Measurements from ENCODE around the gene FAHD1. TPM values are rescaled to one million over a fixed set of nuclear protein-coding genes. Genes with fewer than 3 reads are reported as not detected.
A peak's percentile ranks its signal among the peaks of the same experiment; 100 is the strongest.

The FAHD1 gene
- total RNA-seq, 2 donors from 2014 or later: 60.0 to 66.9 TPM

DNA sequence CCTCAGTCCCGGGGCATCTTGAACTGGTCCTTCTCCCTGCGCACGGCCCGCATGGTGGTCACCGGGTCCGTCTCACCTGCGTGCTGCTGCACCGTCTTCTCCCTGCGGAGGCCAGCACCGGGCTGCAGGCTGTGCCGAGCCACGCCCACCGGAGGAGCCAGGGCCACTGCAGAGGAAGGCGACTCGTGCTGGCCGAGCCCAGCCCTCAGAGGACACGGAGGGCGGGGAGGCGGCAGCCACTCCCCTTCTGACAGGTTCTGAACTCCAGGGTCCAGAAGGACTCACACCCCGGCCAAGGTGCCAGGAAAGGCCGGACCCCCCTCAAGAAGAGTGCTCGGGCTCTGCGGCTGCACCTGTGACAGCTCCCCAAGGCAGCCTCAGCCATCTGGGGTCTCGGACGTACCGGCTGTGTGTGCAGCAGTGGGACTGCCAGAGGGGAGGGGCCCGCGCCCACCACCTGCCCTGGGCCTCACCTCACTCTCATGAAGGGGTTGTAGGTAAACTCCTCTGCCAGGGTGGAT lies 17.7 kb upstream of the FAHD1 start:
- DNase-seq (peak in 1 of 2 donors; percentile 44), ATAC-seq (peak; percentile 69)
- intact Hi-C loops (cut with DNase I, micrococcal nuclease): no loop called here

DNA sequence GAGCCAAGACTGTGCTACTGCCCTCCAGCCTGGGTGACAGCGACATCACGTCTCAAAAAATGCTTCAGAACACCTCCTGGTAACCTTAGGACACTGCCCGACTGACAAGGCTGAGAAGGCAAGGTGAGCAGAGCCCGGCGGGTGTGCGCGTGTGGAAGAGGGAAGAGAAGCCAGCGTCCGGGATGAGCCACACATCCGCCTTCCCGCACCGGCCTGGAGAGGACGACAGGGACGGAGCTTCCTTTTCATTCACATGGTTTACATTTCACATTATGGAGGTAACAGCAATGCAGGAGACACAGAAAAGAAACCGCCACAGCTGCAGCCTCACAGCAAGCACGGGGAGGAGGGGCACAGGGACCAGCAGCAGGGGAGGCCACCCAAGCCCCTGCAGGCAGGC lies 16.9 kb upstream of the FAHD1 start:
- intact Hi-C loops (cut with DNase I, micrococcal nuclease): no loop called here
- DNase-seq (no peak), ATAC-seq (no peak)

DNA sequence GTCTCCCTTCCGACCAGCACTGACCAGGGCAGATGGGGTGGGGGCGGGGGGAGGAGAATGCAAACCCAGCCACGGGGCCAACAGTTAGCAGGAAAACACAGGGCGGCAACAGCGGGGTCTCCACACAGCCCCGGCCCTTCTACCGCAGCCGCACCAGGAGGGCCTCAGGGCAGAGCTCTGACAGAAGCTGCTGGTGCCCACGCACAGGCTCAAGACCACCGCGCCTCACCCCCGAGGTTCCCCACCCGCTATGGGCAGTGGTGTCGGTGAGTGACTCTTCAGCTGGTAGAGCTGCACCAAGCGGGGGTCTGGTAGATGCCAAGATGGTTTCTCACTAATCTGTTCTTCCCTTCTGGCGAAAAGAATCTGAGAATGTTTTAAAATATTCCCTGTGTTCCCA lies 16.5 kb upstream of the FAHD1 start:
- DNase-seq (no peak), ATAC-seq (no peak)
- intact Hi-C loops (cut with DNase I, micrococcal nuclease): no loop called here

DNA sequence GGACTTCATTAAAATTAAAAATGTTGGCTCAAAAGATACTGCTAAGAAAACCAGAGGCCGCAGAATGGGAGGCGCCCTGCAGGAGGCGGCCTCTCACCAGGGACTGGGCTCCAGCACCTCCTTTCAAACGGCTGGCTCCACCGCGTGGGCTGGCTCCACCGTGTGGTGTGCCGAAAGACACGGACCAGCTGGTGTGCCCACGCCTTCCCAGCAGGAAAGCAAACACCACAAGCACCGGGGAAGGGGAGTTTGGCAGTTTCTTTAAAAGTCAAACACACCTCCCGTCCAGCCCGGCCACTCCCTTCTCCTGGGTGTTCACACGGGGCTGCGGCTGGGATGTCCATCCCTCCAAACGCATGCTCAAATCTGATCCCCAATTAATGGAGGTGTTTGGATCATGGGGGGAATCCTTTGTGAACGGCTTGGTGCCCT lies 14.3 kb upstream of the FAHD1 start:
- DNase-seq (peak in 1 of 2 donors; percentile 79), ATAC-seq (peak; percentile 97)
- intact Hi-C loops (cut with DNase I, micrococcal nuclease): no loop called here

DNA sequence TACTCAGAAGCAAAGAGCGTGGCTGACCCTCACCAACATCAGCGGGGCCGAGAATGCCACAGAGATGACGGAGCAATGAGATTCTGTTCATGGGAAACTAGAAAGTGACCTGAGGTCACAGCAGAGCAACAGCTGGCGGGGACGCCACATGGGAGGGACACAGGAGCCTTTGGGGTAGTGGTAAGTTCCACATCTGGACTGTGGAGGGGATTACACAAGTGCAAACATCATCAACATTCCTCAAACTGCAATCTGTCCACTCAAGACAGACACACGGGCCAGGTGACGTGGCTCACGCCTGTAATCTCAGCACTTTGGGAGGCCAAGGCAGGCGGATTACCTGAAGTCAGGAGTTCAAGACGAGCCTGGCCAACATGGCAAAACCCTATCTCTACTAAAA lies 11.5 kb upstream of the FAHD1 start:
- DNase-seq (no peak), ATAC-seq (no peak)
- intact Hi-C loops (cut with DNase I, micrococcal nuclease): no loop called here

DNA sequence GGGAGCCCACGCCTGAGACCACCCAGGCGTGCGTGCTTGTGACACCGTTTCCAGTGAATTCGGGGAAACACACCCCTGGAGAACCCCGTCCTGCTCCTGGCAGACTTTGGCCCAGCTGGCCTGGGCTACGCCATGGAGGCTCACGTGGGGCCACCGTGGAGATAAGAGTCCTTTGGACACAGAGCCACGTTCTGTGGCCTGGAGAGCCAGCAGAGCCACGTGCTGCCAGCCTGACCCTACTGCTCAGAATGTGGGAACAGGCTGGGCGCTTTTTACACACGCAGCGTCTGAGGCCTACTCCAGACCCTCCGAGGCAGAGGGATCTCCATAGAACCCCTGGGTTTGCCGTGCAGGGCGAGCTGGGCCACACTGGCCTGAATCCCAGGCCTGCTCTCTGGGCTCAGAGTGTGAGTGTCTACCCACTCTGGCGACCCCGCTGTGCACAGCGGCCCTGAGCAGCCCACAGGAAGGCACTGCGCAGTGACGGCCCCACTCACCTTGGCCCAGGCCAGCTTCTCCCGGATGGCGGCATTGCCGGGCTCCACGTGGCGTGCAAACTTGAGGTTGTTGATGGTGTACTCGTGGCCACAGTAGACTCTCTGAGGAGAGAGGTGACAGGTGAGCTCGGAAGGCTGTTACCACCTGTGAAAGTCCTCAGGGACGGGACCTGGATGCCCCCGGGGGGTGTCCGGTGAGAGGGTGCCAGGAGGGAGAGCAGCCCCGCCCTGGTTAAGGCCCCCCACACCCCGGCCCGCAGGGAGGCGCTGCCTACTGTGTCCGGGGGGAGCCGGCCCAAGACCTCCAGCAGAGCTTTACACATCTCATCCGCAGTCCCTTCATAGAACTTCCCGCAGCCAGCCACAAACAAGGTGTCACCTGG lies 10.4 kb upstream of the FAHD1 start:
- DNase-seq (no peak), ATAC-seq (no peak)
- intact Hi-C loops (cut with DNase I, micrococcal nuclease): no loop called here

DNA sequence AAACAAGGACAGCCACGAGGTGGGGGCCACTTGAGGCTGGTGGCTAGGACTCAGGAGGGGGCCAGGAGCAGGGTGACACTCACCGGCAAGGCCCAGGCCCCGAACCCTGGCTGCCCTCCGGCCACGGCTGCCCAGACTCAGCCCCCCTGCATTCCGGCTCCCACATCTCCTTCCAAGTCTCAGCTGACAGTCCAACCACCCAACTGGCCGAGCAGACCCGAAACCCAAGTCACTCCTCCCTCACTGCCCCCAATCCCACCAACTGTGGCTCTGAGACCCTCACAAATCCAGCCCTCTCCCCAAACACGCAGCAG lies 9.8 kb upstream of the FAHD1 start:
- intact Hi-C loops (cut with DNase I, micrococcal nuclease): no loop called here

DNA sequence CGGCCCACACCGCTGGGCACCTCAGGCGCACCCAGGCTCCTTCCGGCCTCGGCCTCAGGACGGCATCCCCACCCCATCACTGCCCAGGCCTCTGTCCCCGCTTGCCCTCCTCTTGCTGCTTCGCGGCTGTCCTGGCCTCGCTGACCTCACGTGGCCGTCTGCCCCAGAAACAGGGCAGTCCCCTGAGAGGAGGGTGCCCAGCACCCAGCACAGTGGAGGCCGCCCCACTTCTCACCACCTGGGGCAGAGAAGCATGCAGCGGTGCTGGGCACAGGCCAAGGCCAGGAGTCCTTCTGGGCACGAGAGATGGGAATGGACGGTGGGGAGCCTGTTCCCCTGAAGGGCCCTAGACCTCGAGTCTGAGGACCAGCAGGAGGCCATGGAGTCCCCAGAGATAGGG lies 9.3 kb upstream of the FAHD1 start:
- ATAC-seq (no peak), DNase-seq (no peak)
- intact Hi-C loops (cut with DNase I, micrococcal nuclease): no loop called here

More for the DNA sequence above, 9.8 kb upstream of the FAHD1 start:
- ATAC-seq (no peak), DNase-seq (no peak)

DNA sequence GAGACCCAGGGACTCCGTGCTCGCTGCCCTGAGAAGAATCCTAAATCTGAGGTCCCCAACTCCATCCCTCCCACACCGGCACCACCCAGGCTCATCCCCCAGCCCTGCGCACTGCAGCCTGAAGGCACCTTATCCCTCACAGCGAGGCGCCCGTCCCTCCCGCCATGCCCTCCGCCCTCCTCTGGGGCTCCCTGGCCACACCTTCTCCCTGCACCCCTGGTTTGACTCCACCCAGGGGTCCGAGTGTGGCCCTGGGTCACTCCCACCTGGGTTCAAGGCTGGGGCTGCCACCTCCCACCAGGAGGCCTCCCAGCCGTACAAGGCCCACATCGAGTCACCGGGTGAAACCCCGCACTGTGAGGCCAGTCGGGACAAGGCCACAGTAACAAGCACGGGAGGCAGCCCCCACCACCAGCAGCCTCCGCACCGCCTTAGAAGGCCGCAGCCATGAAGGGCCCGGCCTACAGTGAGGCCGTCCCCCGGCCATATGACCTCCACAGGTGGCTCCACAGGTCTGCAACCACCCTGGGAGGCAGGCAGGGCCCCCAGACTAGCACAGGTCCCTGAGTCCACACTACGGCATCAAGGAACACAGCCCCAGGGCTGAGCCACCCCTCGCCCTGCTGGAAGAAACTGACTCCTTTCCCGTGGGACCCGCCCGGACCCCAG lies 8.7 kb upstream of the FAHD1 start:
- no peak for ATAC-seq
- no peak for DNase-seq
- intact Hi-C loops (cut with DNase I, micrococcal nuclease): no loop called here

DNA sequence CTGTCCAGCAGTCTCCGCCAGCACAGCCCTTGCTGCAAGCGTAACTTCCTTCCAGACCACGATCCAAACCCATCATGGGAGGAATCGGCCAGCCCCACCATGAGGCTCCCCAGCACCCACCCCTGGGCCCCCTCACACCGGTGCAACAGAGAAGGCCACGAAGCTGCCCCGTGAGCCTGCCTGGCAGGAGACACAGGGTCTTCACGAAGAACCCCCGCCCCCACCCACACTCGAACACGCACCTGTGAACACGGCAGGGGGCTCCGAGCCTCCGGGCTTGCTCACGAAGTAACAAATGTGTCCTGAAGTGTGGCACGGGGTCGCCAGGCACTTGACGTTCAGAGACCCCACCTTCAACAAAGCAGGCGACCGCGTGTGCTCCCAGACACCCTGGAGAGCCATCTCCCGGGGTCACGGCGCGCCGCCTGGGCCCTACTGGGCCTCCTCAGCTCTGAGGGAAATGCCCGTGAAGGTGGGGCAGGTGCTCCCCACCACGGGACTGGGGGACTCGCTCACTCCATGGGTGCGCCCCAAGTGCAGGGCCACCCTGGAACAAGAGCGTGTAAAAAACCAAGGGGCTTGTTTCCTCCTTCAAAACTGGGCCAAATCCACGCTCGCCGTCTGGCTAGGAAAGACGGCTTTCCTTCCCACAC lies 8.0 kb upstream of the FAHD1 start:
- intact Hi-C loops (cut with DNase I, micrococcal nuclease): no loop called here
- DNase-seq: no peak
- ATAC-seq: no peak

DNA sequence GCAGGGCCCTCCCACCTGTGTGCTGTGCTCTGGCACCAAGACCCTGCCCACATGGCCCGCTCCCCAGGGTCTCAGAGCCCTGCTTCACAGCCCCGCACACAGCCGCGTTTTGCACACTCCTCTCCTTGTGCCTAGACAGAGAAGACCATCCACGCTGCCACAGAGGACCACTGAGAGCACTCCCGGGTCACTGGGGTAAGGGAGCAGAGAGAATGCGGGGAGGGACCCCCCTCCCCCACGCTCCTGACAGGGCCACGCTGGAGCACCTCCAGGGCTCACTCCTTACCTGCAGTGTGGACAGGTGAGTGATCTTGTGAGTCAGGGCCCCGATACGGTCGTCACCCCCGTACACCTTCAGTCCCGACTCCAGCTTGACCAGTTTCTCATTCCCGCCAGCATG lies 7.4 kb upstream of the FAHD1 start:
- intact Hi-C loops (cut with DNase I, micrococcal nuclease): no loop called here
- no peak for ATAC-seq
- no peak for DNase-seq

DNA sequence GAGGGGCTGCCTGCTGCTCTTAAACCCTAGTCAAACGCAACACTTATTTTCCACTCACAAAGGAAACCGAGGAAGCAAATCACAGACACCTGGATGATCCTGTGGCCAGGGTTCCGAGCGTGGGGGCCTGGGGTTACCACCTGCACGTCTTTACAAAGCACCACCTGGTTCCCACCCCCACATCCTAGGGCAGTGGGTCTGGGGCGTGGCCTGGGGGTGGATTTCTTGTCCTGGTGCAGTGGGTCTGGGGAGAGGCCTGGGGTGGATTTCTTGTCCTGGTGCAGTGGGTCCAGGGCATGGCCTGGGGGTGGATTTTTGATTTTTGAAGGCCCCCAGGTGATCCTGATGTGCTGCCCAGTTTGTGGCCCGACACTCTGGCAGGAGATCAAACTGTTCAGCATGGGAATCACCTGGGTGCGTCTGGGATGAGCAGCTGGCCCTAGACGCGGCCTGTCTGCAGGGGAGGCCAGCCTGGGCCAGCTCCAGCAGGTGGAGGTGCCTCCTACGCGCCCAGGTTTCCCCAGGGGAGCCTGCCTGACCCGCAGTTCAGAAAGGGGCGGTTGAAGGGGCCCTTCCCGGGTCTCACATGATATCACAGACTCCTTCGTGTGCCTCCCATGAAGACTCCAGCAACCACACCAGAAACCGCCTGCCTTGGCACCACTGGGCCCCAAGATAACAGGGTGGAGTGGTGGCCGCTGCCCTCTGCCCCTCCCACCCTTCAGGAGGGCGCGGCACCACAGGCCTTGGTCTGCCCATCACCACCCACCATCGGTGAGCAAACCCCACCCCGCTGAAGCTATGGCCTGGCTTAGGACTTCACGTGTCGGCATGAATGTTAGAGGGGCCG lies 6.7 kb upstream of the FAHD1 start:
- DNase-seq: no peak
- intact Hi-C loops (cut with DNase I, micrococcal nuclease): no loop called here
- ATAC-seq: no peak

DNA sequence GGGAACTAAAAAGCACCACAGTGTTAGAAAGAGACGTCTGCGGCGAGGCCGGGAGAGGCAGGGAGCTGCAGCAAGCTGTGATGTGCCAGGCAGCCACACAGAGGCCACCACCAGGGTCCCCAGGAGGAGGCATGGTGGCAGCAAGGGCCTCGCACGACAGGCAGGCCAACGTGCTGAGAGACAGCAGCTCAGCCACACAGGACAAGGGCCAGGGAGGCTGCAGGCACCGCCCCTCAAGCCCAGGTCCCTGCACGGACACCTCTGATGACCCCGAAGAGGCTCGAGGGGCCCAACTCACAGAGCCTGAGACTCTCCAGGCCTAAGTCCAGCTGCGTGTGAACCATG lies 6.1 kb upstream of the FAHD1 start:
- no peak for DNase-seq
- no peak for ATAC-seq
- intact Hi-C loops (cut with DNase I, micrococcal nuclease): no loop called here

DNA sequence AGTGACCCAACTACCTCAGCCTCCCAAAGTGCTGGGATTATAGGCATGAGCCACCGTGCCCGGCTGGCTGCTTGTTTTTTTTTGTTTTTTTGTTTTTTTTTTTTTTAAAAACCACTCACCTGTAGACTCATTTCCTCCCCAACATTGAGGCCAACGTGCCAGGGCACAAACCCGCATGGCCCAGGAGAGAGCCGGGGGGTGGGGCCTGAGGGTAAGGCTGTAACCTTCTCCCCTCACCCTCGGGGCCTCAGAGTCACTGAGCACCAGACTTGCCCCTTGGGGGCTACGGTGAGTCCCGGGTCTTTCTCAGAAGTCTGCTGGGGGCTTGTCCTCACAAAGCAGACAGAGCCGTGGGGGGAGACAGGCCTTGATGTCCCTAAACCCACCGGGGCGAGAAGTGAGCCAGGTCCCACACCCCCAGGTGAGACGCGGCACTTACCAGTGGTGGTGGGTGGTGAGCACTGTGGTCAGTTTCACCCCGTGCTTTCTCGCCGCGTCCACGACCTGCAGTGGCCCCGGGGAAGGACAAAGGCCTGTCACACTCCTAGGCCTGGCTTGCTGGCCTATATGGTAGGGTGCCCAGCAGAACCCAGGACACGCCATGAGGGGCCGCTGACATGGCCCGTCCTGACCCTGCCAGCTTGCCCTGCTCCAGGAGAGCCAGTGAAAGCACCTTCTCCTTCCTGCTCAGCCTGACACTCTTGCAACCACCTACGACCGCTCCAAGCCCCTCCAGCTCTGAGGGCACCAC lies 5.0 kb upstream of the FAHD1 start:
- intact Hi-C loops (cut with DNase I, micrococcal nuclease): no loop called here
- DNase-seq (no peak), ATAC-seq (no peak)

DNA sequence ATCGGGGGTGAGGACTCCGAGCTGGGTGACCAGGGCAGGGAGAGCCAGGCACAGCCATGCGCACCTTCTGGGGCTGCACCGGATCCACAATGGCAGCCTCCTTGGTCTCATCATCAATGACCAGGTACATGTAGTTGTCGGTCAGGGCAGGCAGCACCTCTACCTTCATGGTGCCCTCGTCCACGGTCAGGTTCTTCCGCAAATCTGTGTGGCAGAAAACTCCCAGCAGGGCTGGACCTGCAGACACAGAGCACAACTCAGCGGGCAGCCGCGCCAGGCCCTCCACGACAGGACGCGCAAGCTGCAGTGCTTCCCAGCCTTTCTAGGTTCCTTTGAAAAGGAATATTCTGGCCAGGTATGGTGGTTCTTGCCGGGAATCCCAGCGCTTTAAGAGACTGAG lies 4.2 kb upstream of the FAHD1 start:
- ATAC-seq: no peak
- no peak for DNase-seq
- intact Hi-C loops (cut with DNase I, micrococcal nuclease): no loop called here

DNA sequence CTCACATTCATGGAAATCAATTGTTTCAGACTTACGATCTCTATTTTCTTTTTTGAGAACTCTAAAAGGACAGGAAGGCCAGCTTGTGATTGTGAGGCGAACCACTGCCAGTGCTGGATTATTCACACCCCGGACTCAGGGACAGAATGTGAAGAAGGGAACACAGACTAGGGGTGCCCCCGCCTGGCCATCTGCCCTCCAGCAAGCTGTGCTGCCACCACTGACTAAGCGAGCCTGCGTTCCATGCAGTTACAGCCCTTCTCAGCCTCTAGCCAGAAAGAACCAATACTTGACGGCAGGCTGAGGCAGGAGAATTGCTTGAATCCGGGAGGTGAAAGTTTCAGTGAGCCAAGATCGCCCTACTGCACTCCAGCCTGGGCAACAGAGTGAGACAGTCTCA lies 3.2 kb upstream of the FAHD1 start:
- no peak for ATAC-seq

DNA sequence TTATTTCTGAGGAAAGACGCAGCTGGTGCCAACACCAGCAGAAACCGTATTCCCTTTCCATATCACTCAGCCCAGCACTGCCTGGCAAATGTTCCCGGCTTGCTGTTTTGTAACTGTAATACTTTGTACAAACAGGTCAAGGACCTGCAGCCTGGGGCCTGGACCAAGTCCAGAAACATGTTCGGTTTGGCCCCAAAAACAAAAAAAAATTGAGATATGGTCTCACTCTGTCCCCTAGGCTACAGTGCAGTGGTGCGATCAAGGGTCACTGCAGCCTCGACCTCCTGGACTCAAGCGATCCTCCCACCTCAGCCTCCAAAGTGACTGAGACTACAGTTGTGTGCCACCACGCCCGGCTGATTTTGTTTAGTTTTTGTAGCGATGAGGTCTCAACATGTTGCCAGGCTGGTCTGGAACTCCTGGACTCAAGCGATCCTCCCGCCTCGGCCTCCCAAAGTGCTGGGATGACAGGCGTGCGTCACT lies 1.6 kb upstream of the FAHD1 start:
- no peak for ATAC-seq
- no peak for DNase-seq
- intact Hi-C loops (cut with DNase I, micrococcal nuclease): no loop called here

More for the DNA sequence above, 3.2 kb upstream of the FAHD1 start:
- intact Hi-C loops (cut with DNase I, micrococcal nuclease): no loop called here
- DNase-seq: no peak

All from left colon (tissue), 2 donors.